Fibroblast of pulmonary artery (primary cell): Measurements from ENCODE around the gene SLC26A8.

Source experiments
- DNase-seq: peaks from one replicate; pipeline ENCODE4 v3.0.0-alpha.2; 2010; ENCODE audit warnings: low read depth
- H3K4me3 ChIP-seq: replicated peaks from 2 replicates; pipeline ENCODE4 v1.5.1; 2011; ENCODE audit warnings: low read depth, mild to moderate bottlenecking, control low read depth, low read length, moderate library complexity
- TF ChIP-seq, protein P1 (sequence below): IDR thresholded peaks from 2 replicates; pipeline ENCODE4 v1.5.1; 2011; ENCODE audit warnings: mild to moderate bottlenecking, control low read depth, low read length, inconsistent platforms; ENCODE audit errors: missing control alignments

SLC26A8 gene

DNA sequence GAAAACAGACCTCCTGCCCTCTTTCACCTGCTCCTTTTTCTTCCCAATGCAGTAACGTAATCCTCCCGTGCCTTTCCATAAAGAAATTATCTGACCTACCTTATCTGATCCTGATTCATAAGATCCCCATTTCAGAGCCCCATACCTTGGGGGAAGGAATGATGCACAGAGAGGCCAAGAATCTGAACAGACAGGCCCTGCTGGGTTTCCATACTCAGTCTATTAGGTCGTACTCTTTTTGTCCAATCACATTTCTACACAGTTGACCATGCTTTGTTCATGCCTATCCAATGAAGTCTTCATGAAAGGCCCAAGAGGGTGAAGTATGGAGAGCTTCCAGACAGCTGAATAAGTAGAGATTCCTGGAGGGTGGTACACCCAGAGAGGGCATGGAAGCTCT is 128.9 kb downstream of the SLC26A8 start:
- no peak for DNase-seq
- TF ChIP-seq, protein P1, sequence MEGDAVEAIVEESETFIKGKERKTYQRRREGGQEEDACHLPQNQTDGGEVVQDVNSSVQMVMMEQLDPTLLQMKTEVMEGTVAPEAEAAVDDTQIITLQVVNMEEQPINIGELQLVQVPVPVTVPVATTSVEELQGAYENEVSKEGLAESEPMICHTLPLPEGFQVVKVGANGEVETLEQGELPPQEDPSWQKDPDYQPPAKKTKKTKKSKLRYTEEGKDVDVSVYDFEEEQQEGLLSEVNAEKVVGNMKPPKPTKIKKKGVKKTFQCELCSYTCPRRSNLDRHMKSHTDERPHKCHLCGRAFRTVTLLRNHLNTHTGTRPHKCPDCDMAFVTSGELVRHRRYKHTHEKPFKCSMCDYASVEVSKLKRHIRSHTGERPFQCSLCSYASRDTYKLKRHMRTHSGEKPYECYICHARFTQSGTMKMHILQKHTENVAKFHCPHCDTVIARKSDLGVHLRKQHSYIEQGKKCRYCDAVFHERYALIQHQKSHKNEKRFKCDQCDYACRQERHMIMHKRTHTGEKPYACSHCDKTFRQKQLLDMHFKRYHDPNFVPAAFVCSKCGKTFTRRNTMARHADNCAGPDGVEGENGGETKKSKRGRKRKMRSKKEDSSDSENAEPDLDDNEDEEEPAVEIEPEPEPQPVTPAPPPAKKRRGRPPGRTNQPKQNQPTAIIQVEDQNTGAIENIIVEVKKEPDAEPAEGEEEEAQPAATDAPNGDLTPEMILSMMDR, result no peak
- no peak overlapping the region for H3K4me3 ChIP-seq

DNA sequence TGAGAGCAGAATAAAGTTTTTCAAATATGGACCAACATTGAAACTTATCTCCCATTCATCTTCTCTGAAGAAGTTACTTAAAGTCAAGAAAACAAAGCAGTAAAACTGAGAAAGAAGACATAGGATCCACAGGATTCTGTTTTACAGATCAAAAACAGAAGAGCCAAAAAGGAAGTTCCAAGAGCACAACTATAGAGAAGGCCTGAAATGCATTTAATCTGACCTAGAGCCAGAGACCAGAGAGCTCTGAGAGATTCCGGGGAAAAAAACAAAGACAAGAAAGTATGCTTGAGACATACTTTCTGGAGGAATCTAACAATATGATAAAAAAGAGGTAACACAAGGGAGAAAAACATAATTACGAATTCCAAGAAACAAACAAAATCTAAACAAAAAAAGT is 129.7 kb downstream of the SLC26A8 start:
- H3K4me3 ChIP-seq, result no peak overlapping the region
- DNase-seq, result no peak
- TF ChIP-seq, protein P1, result no peak
